ENCODE results near the gene STK4. TPM values are rescaled to one million over a fixed set of nuclear protein-coding genes. Genes with fewer than 3 reads are reported as not detected.
"Not testable (repeated sequence)": the region's sequence is repeated elsewhere in the genome, so short reads cannot be mapped to it uniquely, and the experiment has no call there.

STK4 gene
- total RNA-seq, 1 donor from 2014 or later: 149 TPM

GRCh38 chr20:45056473-45057173, 90.3 kb downstream of the STK4 start:
- Mint-ChIP-seq H3K9me3 (no peaks in the 10 kb centered on the region), H3K4me1 (ENCODE audit: low read depth) (peaks cover 63% of the 10 kb centered on the region), H3K36me3 (ENCODE audit: low read depth) (peaks cover 43% of the 10 kb centered on the region), H3K27ac (no peak overlapping the region), H3K4me3 (no peak overlapping the region), H3K27me3 (ENCODE audit: insufficient read depth) (no peaks in the 10 kb centered on the region)
- intact Hi-C loops (cut with micrococcal nuclease): no loop called here
- DNase-seq (ENCODE audit: low spot score): no peak

GRCh38 chr20:45058168-45058850, 92.0 kb downstream of the STK4 start:
- Mint-ChIP-seq H3K4me3 (no peak overlapping the region), H3K9me3 (no peaks in the 10 kb centered on the region), H3K27me3 (ENCODE audit: insufficient read depth) (no peaks in the 10 kb centered on the region), H3K27ac (peak overlapping the region; percentile 67), H3K36me3 (ENCODE audit: low read depth) (peaks cover 46% of the 10 kb centered on the region), H3K4me1 (ENCODE audit: low read depth) (peaks cover 48% of the 10 kb centered on the region)
- DNase-seq (ENCODE audit: low spot score): no peak
- intact Hi-C loops (cut with micrococcal nuclease): no loop called here

DNA sequence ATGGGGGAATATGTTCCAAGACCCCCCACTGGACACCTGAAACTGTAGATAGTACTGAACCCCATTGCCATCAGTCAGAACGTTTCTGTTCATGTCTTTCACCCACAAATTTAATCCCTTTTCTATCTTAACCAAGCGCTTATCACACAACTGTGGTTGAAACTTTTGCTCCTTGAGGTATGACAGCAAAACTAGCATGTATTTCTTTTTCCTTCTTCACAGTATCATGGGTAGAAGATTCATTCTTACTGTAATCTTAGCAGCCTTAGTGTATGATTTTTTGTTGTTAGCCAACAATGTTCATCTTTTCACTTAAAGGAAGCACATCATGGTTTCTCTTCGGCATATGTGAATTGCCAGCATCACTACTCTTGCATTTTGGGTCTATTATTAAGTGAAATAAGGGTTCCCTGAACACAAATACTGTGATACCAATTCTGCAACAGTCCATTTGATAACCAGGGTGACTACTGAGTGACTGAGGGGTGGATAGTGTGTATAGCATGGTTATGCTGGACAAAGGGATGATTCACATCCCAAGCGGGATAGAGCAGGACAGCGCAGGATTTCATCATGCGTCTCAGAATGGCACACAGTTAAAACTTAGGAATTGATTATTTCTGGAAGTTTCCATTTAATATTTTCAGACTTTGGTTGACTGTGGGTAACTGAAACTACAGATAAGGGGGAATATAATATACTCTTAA, 92.9 kb downstream of the STK4 start:
- no peak for DNase-seq (ENCODE audit: low spot score)
- Mint-ChIP-seq H3K9me3 (no peaks in the 10 kb centered on the region), H3K4me1 (ENCODE audit: low read depth) (peaks cover 44% of the 10 kb centered on the region), H3K27me3 (ENCODE audit: insufficient read depth) (no peaks in the 10 kb centered on the region), H3K4me3 (no peak overlapping the region), H3K27ac (peak overlapping the region; percentile 34), H3K36me3 (ENCODE audit: low read depth) (peaks cover 44% of the 10 kb centered on the region)
- intact Hi-C loops (cut with micrococcal nuclease): no loop called here

- Mint-ChIP-seq H3K36me3 (ENCODE audit: low read depth) (peaks cover 43% of the 10 kb centered on the region), H3K27ac (no peak overlapping the region), H3K4me1 (ENCODE audit: low read depth) (peaks cover 50% of the 10 kb centered on the region), H3K27me3 (ENCODE audit: insufficient read depth) (no peaks in the 10 kb centered on the region), H3K4me3 (no peak overlapping the region), H3K9me3 (no peaks in the 10 kb centered on the region)
- DNase-seq (ENCODE audit: low spot score): no peak
- intact Hi-C loops (cut with micrococcal nuclease): no loop called here
These were observed 94.0 kb downstream of the STK4 start for GRCh38 chr20:45060294-45060693.

GRCh38 chr20:45061244-45061643, 94.9 kb downstream of the STK4 start:
- peaks cover 47% of the 10 kb centered on the region for H3K4me1 Mint-ChIP-seq (ENCODE audit: low read depth)

GRCh38 chr20:45063107-45063506, 96.8 kb downstream of the STK4 start:
- H3K36me3 Mint-ChIP-seq (ENCODE audit: low read depth): peaks cover 37% of the 10 kb centered on the region
- H3K27me3 Mint-ChIP-seq (ENCODE audit: insufficient read depth); H3K4me3 Mint-ChIP-seq; H3K9me3 Mint-ChIP-seq; intact Hi-C loops (cut with micrococcal nuclease); DNase-seq (ENCODE audit: low spot score); H3K27ac Mint-ChIP-seq: not testable (repeated sequence)
- peaks cover 43% of the 10 kb centered on the region for H3K4me1 Mint-ChIP-seq (ENCODE audit: low read depth)

More at GRCh38 chr20:45061244-45061643, 94.9 kb downstream of the STK4 start:
- no peak for DNase-seq (ENCODE audit: low spot score)
- intact Hi-C loops (cut with micrococcal nuclease): no loop called here
- no peaks in the 10 kb centered on the region for H3K9me3 Mint-ChIP-seq
- no peaks in the 10 kb centered on the region for H3K27me3 Mint-ChIP-seq (ENCODE audit: insufficient read depth)
- H3K36me3 Mint-ChIP-seq (ENCODE audit: low read depth): peaks cover 38% of the 10 kb centered on the region
- no peak overlapping the region for H3K27ac Mint-ChIP-seq
- no peak overlapping the region for H3K4me3 Mint-ChIP-seq

- H3K27ac Mint-ChIP-seq: no peak overlapping the region
- no peaks in the 10 kb centered on the region for H3K27me3 Mint-ChIP-seq (ENCODE audit: insufficient read depth)
- H3K9me3 Mint-ChIP-seq: no peaks in the 10 kb centered on the region
- intact Hi-C loops (cut with micrococcal nuclease): no loop called here
- DNase-seq (ENCODE audit: low spot score): no peak
- H3K4me1 Mint-ChIP-seq (ENCODE audit: low read depth): peaks cover 33% of the 10 kb centered on the region
- H3K36me3 Mint-ChIP-seq (ENCODE audit: low read depth): peaks cover 41% of the 10 kb centered on the region
- H3K4me3 Mint-ChIP-seq: no peak overlapping the region
These were observed 98.5 kb downstream of the STK4 start for GRCh38 chr20:45064812-45065211.

- H3K4me3 Mint-ChIP-seq: no peak overlapping the region
- no peaks in the 10 kb centered on the region for H3K9me3 Mint-ChIP-seq
- no peak overlapping the region for H3K27ac Mint-ChIP-seq
- intact Hi-C loops (cut with micrococcal nuclease): no loop called here
- peaks cover 30% of the 10 kb centered on the region for H3K4me1 Mint-ChIP-seq (ENCODE audit: low read depth)
- DNase-seq (ENCODE audit: low spot score): no peak
- H3K27me3 Mint-ChIP-seq (ENCODE audit: insufficient read depth): no peaks in the 10 kb centered on the region
- peaks cover 43% of the 10 kb centered on the region for H3K36me3 Mint-ChIP-seq (ENCODE audit: low read depth)
These were observed 100.1 kb downstream of the STK4 start for GRCh38 chr20:45066372-45066771.

DNA sequence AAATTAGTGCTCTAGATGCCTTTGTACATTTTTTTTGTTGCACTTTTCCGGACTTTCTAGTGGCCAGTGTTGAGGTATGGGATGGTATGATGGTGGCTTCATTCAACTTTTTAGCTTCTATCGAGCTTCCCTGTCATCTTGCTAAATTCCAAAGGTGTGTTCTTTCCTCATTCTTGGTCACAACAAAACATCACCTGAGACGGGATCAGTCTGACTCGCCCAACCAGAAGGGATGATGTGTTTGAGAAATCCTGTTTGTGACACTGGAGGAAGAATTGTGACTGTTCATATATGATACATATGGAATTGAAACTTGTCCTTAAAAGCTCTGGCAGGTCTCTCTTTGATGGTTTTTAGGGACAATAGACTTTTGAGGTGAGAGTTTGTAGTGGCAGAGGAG, 100.8 kb downstream of the STK4 start:
- Mint-ChIP-seq H3K4me3 (no peak overlapping the region), H3K4me1 (ENCODE audit: low read depth) (peaks cover 30% of the 10 kb centered on the region), H3K27me3 (ENCODE audit: insufficient read depth) (no peaks in the 10 kb centered on the region), H3K27ac (no peak overlapping the region), H3K36me3 (ENCODE audit: low read depth) (peaks cover 42% of the 10 kb centered on the region), H3K9me3 (no peaks in the 10 kb centered on the region)
- intact Hi-C loops (cut with micrococcal nuclease): no loop called here
- no peak for DNase-seq (ENCODE audit: low spot score)

GRCh38 chr20:45067558-45067957, 101.2 kb downstream of the STK4 start:
- Mint-ChIP-seq H3K9me3 (no peaks in the 10 kb centered on the region), H3K27me3 (ENCODE audit: insufficient read depth) (no peaks in the 10 kb centered on the region), H3K4me1 (ENCODE audit: low read depth) (peaks cover 30% of the 10 kb centered on the region), H3K27ac (no peak overlapping the region), H3K36me3 (ENCODE audit: low read depth) (peaks cover 38% of the 10 kb centered on the region), H3K4me3 (no peak overlapping the region)
- DNase-seq (ENCODE audit: low spot score): no peak
- intact Hi-C loops (cut with micrococcal nuclease): no loop called here

GRCh38 chr20:45069261-45069660, 102.9 kb downstream of the STK4 start:
- Mint-ChIP-seq H3K36me3 (ENCODE audit: low read depth) (peaks cover 41% of the 10 kb centered on the region), H3K4me3 (no peak overlapping the region), H3K9me3 (no peaks in the 10 kb centered on the region), H3K27ac (peak overlapping the region; percentile 10), H3K4me1 (ENCODE audit: low read depth) (peaks cover 35% of the 10 kb centered on the region), H3K27me3 (ENCODE audit: insufficient read depth) (no peaks in the 10 kb centered on the region)
- intact Hi-C loops (cut with micrococcal nuclease): no loop called here
- no peak for DNase-seq (ENCODE audit: low spot score)

DNA sequence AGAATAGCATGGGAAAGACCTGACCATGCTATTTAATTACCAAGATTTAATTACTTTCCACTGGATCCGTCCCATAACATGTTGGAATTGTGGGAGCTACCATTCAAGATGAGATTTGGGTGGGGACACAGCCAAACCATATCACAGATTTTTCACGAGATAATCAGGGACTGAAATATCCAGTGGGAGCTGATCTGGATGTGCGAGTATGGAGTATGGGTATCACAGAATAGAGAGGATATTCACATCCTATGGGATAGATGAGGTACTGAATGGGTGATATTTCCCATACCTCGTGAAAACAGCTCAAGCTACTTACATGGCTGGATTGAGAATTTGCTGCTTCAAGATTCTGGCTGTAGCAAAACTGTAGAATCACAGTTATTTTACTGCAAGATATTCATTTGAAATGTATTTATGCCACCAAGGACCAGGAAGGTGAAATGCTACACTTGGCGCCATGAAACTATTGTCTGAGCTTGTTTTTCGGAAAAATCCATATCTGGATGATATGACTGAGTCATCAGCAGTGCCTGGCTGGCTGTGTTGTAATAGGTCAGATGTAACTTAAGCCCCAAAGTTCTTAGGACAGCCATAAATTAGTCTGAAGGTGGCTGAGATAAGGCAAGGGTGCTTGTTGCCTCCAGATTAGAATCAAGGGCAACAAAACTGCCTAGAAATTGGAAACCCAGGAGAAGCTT, 104.8 kb downstream of the STK4 start:
- peaks cover 22% of the 10 kb centered on the region for H3K4me1 Mint-ChIP-seq (ENCODE audit: low read depth)
- no peak overlapping the region for H3K4me3 Mint-ChIP-seq
- no peaks in the 10 kb centered on the region for H3K27me3 Mint-ChIP-seq (ENCODE audit: insufficient read depth)
- no peak overlapping the region for H3K27ac Mint-ChIP-seq
- no peaks in the 10 kb centered on the region for H3K9me3 Mint-ChIP-seq
- intact Hi-C loops (cut with micrococcal nuclease): no loop called here
- H3K36me3 Mint-ChIP-seq (ENCODE audit: low read depth): peaks cover 42% of the 10 kb centered on the region
- no peak for DNase-seq (ENCODE audit: low spot score)

- Mint-ChIP-seq H3K27me3 (ENCODE audit: insufficient read depth) (no peaks in the 10 kb centered on the region), H3K4me1 (ENCODE audit: low read depth) (peaks cover 22% of the 10 kb centered on the region), H3K9me3 (no peaks in the 10 kb centered on the region), H3K27ac (no peak overlapping the region), H3K4me3 (no peak overlapping the region), H3K36me3 (ENCODE audit: low read depth) (peaks cover 44% of the 10 kb centered on the region)
- no peak for DNase-seq (ENCODE audit: low spot score)
- intact Hi-C loops (cut with micrococcal nuclease): no loop called here
These were observed 105.8 kb downstream of the STK4 start for GRCh38 chr20:45072066-45072465.

All from activated T-helper 1 cell treated with anti-CD3 and anti-CD28 coated beads, Interleukin-12 subunit alpha, Interleukin-12 subunit beta, Interleukin-2, Interleukin-4 antibody, amounts not matched to agents 30 ng/mL and 10 ng/mL and 1 ng/mL, durations not matched to agents 14 hours and 24 hours and 36 hours (primary cell).